Activated CD4-positive, alpha-beta T cell treated with anti-CD3 and anti-CD28 coated beads, Interleukin-2, Interleukin-4, amounts not matched to agents 100 ng/mL and 50 ng/mL, durations not matched to agents 16 hours and 8 hours (primary cell): ENCODE measurements around the gene TSEN15.

Source experiments
- DNase-seq: peaks from one replicate; pipeline ENCODE4 v3.0.0-alpha.2; 2020; ENCODE audit warnings: low spot score

The TSEN15 gene

DNA sequence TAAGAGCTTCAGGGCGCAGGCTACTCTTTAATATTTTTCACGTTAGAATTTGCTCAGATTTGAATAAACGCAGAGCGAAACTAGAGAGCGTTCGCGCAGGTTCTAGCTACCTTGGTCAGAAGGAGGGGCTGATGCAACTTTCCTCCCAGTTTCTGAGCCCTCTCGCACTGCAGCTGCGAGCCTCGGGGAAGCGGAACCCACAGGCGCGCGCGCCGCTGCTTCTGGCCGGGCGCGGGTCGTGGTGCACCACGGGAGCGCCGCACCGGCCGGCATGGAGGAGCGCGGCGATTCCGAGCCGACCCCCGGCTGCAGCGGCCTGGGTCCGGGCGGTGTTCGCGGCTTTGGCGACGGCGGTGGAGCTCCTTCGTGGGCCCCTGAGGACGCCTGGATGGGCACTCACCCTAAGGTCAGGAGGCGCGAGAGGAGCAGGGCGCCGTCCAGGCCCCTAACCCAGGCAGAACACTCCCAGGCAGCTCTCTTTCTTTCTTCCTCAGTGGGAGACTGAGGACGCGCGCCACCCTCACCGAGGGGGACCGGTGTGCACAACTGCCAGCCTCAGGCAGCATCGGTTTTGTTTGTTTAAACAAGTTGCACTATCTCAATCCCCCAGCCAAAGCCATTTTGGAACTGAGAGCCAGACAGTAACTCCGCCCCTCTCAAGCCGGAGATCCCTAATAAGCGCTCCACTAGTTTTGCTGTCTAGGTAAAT is at the start of gene TSEN15:
TSS of gene TSEN15 (plus strand) at position 246 of the 709 bp plus-strand sequence. CDS start at position 272, 26 bp downstream.
- peak; percentile 87 for DNase-seq

DNA sequence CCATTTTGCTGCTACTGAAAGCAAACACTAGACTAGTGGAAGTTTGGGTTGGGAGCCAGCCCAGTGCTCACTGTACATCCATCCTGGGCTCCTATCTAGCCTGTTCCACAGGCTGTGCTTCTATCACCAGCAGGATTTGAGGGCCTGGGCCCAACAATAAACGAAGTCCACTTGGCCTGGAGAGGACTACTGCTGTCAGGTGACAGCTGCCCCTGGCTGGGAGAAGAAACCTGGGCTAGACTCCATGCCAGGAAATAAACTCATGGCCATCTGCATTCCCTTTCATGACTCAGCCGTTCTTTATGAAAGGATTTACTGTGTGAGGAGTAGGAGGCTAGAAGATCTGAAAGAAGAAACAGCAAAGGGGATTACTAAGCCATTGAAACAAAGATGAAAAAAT is 49.5 kb upstream of the TSEN15 start:
- no peak for DNase-seq

DNA sequence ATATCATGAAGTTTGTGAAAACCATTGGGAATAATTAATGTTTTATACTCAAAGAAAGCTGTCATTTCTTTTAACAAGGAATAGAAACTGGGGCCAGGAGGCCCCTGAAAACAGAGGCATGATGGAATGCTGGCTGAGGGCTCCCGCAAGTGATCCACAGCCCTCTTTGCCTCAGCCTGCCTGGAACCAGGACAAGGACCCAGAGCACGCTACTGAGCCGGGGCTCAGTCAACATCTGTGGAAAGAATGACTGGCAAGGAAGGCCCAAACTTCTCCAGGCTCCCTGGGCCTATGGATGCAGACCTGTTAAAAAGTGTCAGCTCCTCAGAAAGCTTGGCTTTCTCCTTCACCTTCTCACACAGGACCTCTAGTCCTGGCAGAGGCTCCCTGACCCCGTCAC is 46.6 kb upstream of the TSEN15 start:
- DNase-seq = no peak

DNA sequence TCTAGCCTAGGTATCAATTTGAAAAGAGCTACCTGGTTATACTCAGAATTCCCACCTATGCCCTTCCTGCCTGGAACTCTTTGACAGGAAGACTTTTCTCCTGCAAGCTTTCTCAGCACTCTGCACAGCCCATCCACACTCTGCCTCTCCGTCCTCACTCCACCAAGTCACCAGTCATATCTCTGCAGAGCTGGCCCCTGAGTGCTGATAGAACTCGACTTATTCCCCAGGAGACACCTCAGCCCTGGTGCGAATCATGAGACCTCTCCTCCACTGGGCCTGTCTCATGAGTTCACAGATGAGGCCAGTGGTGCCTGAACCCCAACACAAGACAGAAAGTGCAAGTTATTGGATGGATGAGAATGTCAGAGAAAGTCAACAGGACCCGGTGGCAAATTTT is 46.0 kb upstream of the TSEN15 start:
- DNase-seq = no peak

DNA sequence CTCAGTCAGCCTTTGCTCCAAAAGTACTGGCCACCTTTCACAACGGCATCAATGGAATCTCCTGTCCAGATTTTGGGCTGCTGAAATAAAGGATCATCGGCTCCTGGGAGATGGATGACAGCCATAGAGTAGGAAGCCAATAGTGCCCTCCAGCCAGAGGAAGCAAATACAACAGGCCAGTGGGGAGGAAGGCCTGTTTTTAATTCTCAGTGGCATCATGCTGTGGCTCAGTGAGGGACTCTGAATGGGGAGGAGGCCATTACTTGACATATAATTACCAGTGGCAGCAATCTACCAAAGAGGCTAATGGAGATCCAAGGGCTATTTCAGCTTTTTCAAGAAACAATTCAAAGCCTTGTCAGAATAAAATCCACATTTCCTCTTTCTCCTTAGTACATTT is 40.7 kb upstream of the TSEN15 start:
- DNase-seq = no peak

DNA sequence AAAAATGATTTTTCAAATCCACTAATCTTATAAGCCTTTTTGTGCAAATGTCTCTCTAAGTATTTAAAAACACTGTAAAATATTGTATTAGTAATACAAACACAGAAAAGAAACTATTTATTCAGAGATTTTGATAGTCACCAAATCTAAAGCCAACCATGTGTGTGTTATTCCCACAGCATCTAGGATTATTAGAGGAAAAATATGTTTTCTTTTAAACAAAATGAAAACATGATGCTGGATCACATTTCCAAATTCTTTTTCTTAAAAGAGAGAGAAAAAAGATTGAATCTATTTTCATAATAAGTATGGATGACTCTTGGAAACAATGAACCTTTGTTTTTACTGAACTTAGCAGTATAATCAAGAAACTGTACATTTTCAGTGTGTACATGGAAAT is 39.3 kb upstream of the TSEN15 start:
- no peak for DNase-seq

DNA sequence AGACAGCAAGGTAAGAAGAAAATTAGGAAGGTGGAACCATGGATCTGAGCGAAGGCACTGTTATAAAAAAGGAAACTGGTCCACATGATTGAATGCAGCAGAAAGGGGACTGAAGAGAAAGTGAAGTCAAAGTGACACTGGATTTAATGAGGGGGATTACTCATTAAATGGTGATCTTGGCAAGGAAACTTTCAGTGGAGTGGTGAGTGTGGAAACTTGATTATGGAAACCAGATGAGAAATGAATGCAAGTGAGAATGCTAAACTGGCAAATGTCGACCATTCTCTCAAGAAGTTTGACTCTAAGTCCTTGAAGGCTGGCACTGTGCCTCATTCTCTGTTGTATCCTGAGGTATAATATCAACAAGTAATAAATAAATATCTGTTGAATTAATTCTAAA is 37.3 kb upstream of the TSEN15 start:
- no peak for DNase-seq

DNA sequence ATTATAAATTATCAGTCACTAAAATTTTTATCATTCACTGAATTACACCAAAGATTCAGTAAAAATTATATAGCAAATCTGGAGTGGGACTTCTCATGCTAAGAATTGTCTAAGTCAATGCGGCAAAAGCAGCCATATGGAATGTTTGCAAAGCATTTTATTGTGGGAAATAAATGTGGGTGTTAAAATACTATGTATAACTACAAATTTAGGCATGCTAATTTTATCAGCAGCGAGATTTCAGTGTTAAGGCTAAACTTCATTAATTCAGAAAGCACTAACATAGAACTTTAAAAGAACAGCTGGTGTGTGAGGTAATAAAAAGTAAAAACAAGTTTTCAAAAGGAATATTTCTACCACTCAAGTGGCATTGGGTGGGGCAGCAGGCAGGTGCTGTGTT is 35.4 kb upstream of the TSEN15 start:
- no peak for DNase-seq

DNA sequence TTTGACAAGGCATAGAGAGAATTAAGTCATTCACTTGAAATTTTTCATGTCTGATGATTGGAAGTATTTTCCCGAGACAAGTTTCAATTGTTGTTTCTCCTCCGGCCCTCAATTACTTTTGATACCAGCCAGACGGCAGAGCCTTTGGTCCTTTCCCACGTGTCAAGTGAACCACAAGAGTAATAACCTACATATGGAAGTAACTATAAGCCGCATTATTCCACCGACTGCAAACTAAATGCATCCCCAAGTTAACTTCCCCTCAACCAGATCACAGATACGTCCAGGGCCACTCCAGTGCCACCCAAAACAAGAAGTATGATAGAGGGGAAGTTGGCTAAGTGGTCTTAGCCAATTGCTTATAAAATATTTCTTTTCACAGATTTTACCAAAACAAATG is 34.2 kb upstream of the TSEN15 start:
- DNase-seq = no peak

DNA sequence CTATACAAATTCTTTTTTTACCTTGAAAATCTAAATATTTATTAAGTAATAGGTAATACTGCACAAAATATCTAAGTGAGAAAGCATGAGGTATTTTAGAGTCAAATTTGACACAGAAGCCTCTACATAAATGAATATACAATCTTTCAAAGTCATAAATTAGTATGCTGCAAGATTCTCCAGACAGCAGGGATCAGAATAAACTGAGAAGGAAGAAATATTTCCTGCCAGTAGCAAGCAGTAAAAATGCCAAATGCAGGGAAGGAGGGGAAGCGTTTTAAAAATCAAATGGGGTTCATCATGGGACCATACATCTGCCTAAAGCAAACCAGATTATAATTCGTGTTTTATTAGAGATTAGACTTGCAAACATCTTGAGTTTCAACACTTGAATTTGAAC is 32.9 kb upstream of the TSEN15 start:
- no peak for DNase-seq

DNA sequence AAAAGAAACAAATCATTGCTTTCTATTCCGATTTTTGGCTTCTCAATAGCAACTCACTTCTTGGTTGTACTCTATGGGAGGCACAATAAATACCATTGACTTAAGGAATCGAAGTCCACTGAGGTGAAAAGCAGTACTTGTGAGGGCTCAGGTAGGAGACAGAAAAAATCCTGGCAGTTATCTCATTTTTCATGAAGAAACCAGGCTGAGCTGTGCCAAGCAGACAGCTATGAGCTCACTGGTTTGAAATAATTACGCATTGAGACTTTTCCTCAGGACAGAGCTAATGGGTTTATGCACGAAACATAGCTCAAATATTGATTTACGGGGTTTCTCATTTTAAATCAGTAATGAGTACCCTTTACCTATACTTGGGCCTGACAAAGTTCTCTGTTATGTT is 32.5 kb upstream of the TSEN15 start:
- DNase-seq = no peak

DNA sequence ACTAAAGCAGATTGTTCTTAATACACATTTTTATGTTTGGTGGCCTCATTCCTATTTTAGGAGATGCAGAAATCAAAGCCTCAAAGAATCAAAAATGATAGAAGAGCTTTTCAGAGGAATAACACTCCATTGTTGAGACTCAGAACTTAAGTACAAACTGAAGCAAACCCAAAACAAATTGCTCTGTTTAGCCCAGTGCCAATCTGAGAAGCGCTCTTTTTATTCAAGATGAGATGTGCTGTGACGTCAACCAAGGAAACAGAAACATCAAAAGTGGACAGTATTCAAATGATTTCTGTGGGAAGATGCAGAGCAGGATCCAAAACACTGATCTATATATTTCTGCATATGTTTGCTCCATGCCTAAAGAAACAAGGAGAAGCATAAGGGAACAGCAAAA is 32.0 kb upstream of the TSEN15 start:
- no peak for DNase-seq

DNA sequence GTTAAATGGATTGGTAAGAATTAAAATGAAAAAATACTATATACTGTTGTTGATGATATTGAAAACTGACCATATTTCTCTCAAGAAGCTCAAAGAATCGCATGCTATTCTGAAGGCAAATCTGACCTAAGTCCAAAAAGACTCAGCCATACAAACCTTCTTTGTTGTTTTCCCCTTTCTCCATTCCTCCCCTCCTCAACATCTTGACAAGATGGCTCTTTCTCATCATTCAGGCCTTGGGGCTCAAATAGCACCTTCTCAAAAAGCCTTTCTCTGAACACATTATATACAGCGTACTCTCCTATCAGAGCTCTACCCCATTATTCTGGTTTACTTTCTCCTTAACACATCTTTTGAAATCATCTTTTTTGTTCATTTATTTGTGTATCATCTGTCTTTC is 31.2 kb upstream of the TSEN15 start:
- no peak for DNase-seq

DNA sequence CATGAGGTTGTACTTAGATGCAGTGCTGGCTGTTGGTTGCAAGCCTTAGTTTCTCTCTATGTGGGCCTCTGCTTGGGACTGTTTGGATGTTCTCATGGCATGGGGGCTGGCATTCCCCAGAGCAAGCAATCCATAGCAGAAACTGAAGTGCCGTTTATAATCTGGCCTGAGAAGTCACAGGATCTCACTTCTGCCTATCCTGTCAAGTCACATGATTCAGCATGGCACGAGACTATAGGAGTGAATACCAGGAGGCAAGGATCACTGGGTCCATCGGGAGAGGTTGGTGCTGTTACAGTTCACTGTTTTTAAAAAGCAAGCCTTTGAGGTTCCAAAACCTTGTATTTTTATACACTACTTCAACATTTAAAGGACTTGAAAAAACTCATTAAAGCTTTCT is 30.7 kb upstream of the TSEN15 start:
- no peak for DNase-seq

DNA sequence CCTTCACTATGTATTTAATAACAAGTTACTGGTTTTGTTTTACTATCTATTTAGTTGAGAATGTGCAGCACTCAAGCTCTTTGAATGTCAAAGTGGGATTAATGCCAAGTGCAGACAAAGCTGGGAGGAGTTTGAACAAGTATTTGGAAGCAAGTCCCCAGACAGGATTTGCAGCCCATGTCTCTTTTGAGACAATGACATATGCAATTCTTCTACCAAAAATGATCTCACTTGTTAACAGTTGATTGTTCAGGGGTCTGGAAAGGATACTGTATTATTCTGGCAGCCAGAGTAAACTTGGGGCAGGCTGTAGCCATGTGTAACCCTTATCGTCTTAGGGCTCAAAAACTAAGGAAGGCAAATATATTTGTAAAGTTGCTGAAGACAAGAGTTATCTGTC is 29.8 kb upstream of the TSEN15 start:
- DNase-seq = no peak

DNA sequence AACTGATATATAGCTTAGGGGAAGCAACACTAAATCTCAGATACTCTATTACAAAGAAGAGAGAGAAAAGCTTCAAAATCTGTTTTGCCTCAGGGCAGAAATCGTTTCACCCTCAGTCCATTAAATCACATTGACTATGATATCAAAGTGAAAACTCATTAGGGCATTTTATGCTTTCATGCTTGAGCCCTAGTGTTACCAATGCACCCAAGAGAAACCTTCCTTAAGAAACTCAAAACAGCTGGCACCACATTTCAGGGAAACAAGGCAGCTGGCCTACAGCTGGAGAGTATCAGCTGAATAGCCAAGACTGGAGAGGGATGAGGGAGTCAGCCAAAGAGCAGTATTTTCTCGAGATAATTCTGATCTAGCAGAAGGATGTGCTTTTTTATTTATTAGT is 28.9 kb upstream of the TSEN15 start:
- no peak for DNase-seq

DNA sequence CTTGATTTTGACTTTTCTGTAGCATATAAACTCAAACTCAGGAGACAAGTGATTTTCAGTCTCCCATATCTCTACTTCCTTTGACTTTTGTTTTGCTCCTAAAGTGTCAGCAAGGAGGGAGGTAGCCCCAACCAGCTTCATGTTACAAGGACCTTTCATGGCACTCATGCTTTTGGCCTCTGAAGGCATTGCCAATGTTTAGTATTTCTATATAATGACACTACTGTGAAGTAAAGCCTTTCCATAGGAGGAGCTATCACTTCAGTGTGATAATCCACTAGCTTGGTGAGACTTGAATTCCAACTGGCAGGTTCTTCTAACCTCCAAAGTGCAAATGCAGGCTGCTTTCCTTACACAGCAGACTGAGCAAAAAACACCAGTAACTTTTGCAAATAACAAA is 28.4 kb upstream of the TSEN15 start:
- no peak for DNase-seq

DNA sequence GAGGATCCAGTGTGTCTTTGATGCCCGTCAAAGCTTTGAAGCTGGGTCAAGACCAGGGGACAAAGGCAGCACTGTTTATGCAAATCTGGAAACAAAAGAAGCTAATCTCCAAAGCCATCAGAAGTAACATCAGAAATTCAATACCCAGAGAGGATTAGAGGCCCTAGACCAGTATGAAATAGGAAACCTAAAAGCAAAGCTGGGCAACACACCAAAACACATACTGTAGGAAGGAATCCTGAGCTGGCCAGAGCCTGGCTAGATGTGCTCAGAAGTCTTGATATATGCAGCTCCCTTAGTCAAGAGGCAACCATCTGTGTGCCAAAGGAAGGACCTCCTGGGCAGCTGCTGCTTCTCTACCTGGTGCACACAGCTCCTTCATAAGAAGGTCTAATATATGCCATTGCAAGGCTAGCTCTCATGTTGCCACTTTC is 26.3 kb upstream of the TSEN15 start:
- DNase-seq = no peak

DNA sequence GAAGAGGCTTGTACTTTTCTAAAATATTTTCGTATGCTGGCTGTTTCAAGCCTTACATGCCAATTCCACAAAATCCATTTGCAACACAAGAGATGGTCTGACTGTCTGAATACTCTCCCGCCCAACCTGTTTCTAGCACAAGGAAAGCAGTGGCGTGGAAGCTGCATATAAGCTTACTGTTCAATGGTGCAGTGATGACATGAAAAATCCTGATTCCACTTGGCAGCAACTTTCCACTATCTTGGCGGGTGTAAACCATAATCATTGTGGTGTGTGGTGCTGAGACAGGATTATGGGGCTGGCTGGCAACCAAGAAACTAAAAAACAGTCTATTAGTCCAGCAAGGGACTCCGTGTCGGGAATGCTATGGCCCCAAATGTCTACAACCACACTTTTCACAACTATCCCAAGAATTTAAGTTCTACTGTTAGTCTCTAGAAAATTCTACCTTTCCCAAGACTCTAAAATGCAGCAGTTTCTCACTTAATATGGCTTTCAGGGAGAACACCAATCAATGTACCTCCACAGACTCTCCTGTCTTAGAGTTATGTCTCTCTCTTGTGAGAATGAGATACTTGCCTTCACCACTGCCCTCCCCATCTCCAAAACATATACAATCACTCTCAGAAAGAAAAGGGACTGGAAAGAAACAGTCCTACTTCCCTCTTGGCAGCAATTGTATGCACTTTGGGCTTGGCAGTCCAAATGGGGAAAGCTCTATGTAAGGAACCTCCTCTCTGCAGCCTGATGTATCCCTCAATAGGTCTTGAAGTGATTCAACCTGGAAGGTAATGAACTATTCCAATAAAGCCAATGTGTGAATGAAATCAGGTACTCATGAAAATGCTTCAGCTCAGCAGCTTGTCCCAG is 23.5 kb upstream of the TSEN15 start:
- no peak for DNase-seq

DNA sequence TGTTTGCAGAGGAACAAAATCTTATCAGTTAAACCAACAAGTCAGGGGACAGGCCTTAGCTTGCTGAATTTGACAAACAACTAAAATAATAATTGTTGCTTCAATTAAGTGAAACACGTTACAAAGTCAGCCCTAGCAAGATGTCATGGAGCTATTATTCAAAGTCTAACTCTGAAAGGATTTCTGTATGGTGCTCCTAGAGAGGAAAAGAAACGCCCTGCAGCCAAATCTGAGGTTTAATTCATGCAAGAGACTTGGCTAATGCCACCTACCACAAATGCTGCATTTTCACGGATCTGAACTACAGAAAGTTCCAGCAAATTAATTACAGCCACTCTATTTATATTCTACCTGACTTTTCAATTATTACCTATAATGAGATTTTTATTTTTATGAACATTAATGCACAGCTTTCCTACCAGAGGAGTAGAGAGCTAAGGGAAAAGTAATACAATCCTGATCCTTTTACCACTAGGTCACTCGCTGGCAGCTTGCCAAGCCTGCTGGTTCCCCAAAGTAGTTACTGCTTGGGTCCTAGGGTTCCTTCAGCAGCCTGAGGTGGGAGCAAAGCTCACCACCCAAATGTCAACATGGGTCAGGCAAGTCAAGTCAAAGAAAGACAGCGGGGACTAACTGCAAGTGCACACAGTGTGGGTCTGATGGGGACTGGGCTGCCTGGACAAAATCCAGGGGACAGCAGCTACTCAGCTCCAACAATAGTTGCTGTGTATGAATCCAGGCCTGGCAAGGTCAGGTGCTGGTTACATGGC is 22.5 kb upstream of the TSEN15 start:
- DNase-seq = no peak

DNA sequence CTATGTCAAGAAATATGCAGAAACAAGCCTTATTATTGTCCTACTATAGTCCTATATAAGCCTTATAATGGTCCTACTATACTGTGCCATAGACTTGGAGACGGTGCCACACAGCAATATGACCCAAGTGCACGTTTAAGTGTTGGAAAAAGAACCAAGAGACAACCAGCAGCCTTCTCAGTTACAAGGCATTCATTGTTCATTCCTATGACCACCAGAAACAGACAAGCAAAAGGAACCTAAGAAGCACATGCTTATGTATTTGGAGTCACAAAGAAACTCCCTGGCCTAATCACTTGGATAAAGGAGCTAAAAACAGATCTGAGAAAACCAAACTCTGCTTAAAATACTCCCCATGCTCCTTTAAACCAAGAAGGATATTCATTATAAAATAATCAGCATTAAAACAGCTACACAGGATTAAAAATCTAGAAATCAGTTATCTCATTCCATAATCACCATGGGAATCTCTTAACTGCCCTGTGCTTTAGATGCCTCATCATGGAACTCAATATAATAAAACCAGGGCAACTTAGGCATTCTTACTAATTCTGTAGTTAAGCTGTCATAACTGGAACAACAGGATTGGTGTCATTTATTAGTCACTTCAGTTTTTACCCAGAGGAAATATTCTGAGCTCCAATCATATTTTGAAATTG is 21.0 kb upstream of the TSEN15 start:
- no peak for DNase-seq

DNA sequence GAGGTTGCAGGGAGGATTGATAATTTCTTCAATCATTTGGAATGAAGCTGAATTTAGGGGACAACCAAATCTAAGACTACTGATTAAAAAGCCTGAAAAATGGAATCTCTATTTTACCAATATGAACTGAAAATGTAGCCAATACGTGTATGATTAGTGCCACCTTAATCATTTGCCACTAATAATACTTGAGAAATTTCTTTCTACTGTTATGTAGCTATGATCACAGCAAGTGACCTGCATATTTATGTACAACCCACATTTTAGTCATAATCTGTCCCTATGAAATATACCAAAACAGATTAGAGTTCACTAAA is 20.5 kb upstream of the TSEN15 start:
- DNase-seq = no peak
